Measurements from ENCODE around the gene ACR. TPM values are rescaled to one million over a fixed set of nuclear protein-coding genes. Genes with fewer than 3 reads are reported as not detected.
"Not testable (repeated sequence)": the region's sequence is repeated elsewhere in the genome, so short reads cannot be mapped to it uniquely, and the experiment has no call there.

Gene ACR
- total RNA-seq, 1 donor from 2014 or later: not detected

DNA sequence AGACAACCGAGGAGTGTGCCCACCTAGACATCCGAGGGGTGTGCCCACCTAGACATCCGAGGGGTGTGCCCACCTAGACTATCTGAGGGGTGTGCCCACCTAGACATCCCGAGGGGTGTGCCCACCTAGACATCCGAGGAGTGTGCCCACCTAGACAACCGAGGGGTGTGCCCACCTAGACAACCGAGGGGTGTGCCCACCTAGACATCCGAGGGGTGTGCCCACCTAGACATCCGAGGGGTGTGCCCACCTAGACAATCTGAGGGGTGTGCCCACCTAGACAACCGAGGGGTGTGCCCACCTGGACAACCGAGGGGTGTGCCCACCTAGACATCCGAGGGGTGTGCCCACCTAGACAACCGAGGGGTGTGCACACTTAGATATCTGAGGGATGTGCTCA lies 10.6 kb downstream of the ACR start:
- not testable (repeated sequence) for H3K9me3 Mint-ChIP-seq; H3K79me2 ChIP-seq (ENCODE audit: low read depth); H3K9ac ChIP-seq; H3K36me3 Mint-ChIP-seq; H3K4me1 ChIP-seq; H2AFZ ChIP-seq (replicated peaks); H3K27me3 Mint-ChIP-seq (ENCODE audit: insufficient read depth, low read depth); H3K36me3 ChIP-seq; DNase-seq (ENCODE audit: low spot score); H3K4me1 Mint-ChIP-seq; H3F3A ChIP-seq (ENCODE audit: low read depth); H3K9me3 ChIP-seq (ENCODE audit: low read depth); H3K27ac Mint-ChIP-seq; H3K4me3 Mint-ChIP-seq; H3K4me3 ChIP-seq; H3K4me2 ChIP-seq; H3K27ac ChIP-seq; H4K20me1 ChIP-seq (ENCODE audit: low read depth)
- peaks cover 67% of the 10 kb centered on the region for H3K27me3 ChIP-seq

DNA sequence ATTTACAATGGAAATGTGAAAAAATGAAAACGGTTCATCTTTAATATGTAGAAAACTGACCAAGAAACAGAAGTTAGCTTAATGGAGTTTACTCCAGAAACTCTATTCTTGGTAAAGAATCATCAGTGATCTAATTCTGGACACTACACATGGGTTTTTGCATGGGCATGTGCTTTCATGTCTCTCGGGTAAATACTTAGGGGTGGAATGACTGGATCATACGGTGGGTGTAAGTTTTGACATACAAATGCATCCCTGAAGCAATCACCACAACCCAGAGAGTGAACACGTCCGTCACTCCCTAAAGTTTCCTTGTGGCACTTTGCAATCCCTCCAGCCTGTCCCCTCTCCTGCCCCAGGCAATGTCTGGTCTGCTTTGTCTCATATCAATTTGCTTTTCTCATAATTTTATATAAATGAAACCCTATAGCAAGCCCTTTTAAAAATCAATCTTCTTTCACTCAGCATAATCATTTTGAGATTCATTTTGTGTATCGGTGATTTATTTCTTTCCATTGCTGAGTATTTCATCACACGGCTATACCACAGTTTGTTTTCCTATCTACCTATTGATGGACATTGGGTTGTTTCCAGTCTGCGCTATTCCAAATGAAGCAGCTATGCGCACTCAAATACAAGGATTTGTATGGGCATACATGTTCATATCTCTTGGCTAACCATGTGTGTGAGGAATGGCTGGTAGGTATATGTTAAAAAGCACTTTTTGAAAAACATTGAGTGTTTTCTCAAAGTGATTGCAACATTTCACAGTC lies 11.5 kb downstream of the ACR start:
- not testable (repeated sequence) for H3K4me1 ChIP-seq; H3K4me3 Mint-ChIP-seq; DNase-seq (ENCODE audit: low spot score); H3K4me3 ChIP-seq; H3K27me3 Mint-ChIP-seq (ENCODE audit: insufficient read depth, low read depth); H3K36me3 ChIP-seq; H3K9ac ChIP-seq; H3K79me2 ChIP-seq (ENCODE audit: low read depth); H4K20me1 ChIP-seq (ENCODE audit: low read depth); H3K27ac ChIP-seq; H2AFZ ChIP-seq (replicated peaks); H3K4me2 ChIP-seq; H3K36me3 Mint-ChIP-seq; H3K4me1 Mint-ChIP-seq; H3K9me3 Mint-ChIP-seq; H3K9me3 ChIP-seq (ENCODE audit: low read depth); H3K27ac Mint-ChIP-seq; H3F3A ChIP-seq (ENCODE audit: low read depth)
- peaks cover 72% of the 10 kb centered on the region for H3K27me3 ChIP-seq

DNA sequence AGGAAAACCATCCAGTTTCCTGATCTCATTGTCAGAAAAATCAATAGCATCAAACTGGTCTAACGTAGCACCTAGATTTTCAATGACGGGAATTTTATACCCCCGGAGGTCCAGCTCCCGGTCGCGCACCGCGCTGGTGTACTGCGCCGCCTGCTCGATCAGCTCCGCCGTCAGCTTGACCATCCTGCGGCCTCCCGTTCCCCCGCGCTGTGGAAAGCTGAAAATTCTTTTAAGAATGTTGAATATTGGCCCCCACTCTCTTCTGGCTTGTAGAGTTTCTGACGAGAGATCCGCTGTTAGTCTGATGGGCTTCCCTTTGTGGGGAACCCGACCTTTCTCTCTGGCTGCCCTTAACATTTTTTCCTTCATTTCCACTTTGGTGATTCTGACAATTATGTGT lies 17.2 kb downstream of the ACR start:
- not testable (repeated sequence) for H3K4me2 ChIP-seq; H3K27ac Mint-ChIP-seq; DNase-seq (ENCODE audit: low spot score); H3K27me3 Mint-ChIP-seq (ENCODE audit: insufficient read depth, low read depth); H3K4me3 ChIP-seq; H3F3A ChIP-seq (ENCODE audit: low read depth); H3K79me2 ChIP-seq (ENCODE audit: low read depth); H3K9me3 ChIP-seq (ENCODE audit: low read depth); H4K20me1 ChIP-seq (ENCODE audit: low read depth); H3K4me1 ChIP-seq; H3K36me3 ChIP-seq; H2AFZ ChIP-seq (replicated peaks); H3K9ac ChIP-seq; H3K27ac ChIP-seq; H3K36me3 Mint-ChIP-seq
- H3K4me3 Mint-ChIP-seq: peak overlapping the region; percentile 59
- H3K9me3 Mint-ChIP-seq: peaks cover 20% of the 10 kb centered on the region
- peaks cover 77% of the 10 kb centered on the region for H3K27me3 ChIP-seq
- H3K4me1 Mint-ChIP-seq: peaks cover 13% of the 10 kb centered on the region

DNA sequence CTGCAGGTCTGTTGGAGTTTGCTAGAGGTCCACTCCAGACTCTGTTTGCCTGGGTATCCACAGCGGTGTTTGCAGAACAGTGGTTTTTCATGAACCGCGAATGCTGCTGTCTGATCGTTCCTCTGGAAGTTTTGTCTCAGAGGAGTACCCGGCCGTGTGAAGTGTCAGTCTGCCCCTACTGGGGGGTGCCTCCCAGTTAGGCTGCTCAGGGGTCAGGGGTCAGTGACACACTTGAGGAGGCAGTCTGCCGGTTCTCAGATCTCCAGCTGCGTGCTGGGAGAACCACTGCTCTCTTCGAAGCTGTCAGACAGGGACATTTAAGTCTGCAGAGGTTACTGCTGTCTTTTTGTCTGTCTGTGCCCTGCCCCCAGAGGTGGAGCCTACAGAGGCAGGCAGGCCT lies 18.4 kb downstream of the ACR start:
- not testable (repeated sequence) for H3F3A ChIP-seq (ENCODE audit: low read depth); H3K36me3 Mint-ChIP-seq; H3K27ac ChIP-seq; H3K4me3 ChIP-seq; H3K27ac Mint-ChIP-seq; H3K79me2 ChIP-seq (ENCODE audit: low read depth); H3K27me3 Mint-ChIP-seq (ENCODE audit: insufficient read depth, low read depth); H4K20me1 ChIP-seq (ENCODE audit: low read depth); H3K4me1 ChIP-seq; H3K9ac ChIP-seq; H3K9me3 ChIP-seq (ENCODE audit: low read depth); DNase-seq (ENCODE audit: low spot score); H2AFZ ChIP-seq (replicated peaks); H3K36me3 ChIP-seq
- H3K27me3 ChIP-seq: peaks cover 74% of the 10 kb centered on the region
- peak overlapping the region; percentile 95 for H3K4me3 Mint-ChIP-seq
- peaks cover 20% of the 10 kb centered on the region for H3K9me3 Mint-ChIP-seq
- H3K4me2 ChIP-seq: peak overlapping the region; percentile 70
- H3K4me1 Mint-ChIP-seq: peaks cover 13% of the 10 kb centered on the region

DNA sequence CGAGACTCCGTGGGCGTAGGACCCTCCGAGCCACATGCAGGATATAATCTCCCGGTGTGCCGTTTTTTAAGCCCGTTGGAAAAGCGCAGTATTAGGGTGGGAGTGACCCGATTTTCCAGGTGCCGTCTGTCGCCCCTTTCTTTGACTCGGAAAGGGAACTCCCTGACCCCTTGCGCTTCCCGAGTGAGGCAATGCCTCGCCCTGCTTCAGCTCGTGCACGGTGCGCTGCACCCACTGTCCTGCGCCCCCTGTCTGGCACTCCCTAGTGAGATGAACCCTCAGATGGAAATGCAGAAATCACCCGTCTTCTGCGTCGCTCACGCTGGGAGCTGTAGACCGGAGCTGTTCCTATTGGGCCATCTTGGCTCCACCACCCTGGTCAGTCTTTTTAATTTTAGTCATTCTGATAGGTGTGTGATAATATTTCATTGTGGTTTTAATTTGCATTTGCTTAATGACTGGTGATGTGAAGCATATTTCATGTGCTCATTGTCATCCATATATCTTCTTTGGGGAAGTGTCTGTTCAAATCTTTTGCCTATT lies 19.0 kb downstream of the ACR start:
- DNase-seq (ENCODE audit: low spot score): peak; percentile 11
- H3K4me1 ChIP-seq; H4K20me1 ChIP-seq (ENCODE audit: low read depth); H3K36me3 Mint-ChIP-seq; H3K36me3 ChIP-seq; H3K9me3 ChIP-seq (ENCODE audit: low read depth); H3K27ac ChIP-seq; H3K27me3 Mint-ChIP-seq (ENCODE audit: insufficient read depth, low read depth); H3F3A ChIP-seq (ENCODE audit: low read depth); H3K79me2 ChIP-seq (ENCODE audit: low read depth): not testable (repeated sequence)
- H3K4me3 ChIP-seq: peak overlapping the region; percentile 76
- Mint-ChIP-seq H3K27ac (peak overlapping the region; percentile 97), H3K4me3 (peak overlapping the region; percentile 95), H3K4me1 (peaks cover 13% of the 10 kb centered on the region), H3K9me3 (peaks cover 20% of the 10 kb centered on the region)
- peak overlapping the region; percentile 55 for H3K9ac ChIP-seq
- peaks cover 68% of the 10 kb centered on the region for H3K27me3 ChIP-seq
- peak; percentile 38 for TF ChIP-seq CTCF (IDR thresholded peaks at IDR 0.05)
- peak overlapping the region; percentile 93 for H3K4me2 ChIP-seq
- peak overlapping the region; percentile 100 for H2AFZ ChIP-seq (replicated peaks)

DNA sequence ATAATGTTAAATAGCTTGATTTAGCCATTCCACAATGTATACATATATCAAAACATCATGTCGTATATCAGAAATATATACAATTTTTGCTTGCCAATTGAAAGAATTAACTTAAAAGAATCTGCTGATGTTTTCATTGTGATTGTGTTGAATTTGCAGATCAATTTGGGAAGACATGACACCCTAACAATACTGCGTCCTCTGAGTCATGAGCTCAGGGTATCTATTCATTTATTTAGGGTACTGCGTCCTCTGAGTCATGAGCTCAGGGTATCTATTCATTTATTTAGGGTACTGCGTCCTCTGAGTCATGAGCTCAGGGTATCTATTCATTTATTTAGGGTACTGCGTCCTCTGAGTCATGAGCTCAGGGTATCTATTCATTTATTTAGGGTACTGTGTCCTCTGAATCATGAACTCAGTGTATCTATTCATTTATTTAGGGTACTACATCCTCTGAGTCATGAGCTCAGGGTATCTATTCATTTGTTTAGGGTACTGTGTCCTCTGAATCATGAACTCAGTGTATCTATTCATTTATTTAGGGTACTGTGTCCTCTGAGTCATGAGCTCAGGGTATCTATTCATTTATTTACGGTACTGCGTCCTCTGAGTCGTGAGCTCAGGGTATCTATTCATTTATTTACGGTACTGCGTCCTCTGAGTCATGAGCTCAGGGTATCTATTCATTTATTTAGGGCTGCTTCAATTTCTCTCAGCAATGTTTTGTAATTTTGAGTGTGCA lies 21.8 kb downstream of the ACR start:
- H3K9me3 Mint-ChIP-seq; H3K27ac ChIP-seq; H3K27me3 Mint-ChIP-seq (ENCODE audit: insufficient read depth, low read depth); H3K4me1 ChIP-seq; H3K79me2 ChIP-seq (ENCODE audit: low read depth); H3K4me3 Mint-ChIP-seq; H3K9me3 ChIP-seq (ENCODE audit: low read depth); H3K9ac ChIP-seq; H3K36me3 Mint-ChIP-seq; H3F3A ChIP-seq (ENCODE audit: low read depth); DNase-seq (ENCODE audit: low spot score); H3K27ac Mint-ChIP-seq; H3K4me2 ChIP-seq; H3K36me3 ChIP-seq; H4K20me1 ChIP-seq (ENCODE audit: low read depth); H3K4me3 ChIP-seq; H2AFZ ChIP-seq (replicated peaks): not testable (repeated sequence)
- peaks cover 47% of the 10 kb centered on the region for H3K27me3 ChIP-seq
- H3K4me1 Mint-ChIP-seq: peaks cover 13% of the 10 kb centered on the region

DNA sequence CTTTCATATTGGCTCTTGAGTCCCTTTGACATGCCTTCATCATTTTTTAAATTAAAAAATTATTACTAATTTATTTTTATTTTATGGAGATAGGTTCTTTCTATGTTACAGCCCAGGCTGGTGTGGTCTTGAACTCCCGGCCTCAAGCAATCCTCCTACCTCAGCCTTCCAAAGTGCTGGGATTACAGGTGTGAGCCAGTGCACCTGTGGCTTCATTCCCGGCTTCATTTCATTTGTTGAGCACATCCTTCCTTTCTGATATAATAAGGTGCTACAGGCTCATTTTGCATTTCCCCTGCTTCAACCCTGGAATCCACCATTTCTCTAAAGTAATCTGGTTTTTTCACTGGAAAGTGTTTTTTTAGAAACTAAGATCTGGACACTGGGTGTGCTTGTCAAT lies 23.8 kb downstream of the ACR start:
- DNase-seq (ENCODE audit: low spot score); H3K4me2 ChIP-seq; H4K20me1 ChIP-seq (ENCODE audit: low read depth); H3F3A ChIP-seq (ENCODE audit: low read depth); H3K9me3 Mint-ChIP-seq; H3K9ac ChIP-seq; H3K4me3 ChIP-seq; H3K4me3 Mint-ChIP-seq; H3K79me2 ChIP-seq (ENCODE audit: low read depth); H3K27ac Mint-ChIP-seq; H3K36me3 ChIP-seq; H2AFZ ChIP-seq (replicated peaks); H3K27me3 Mint-ChIP-seq (ENCODE audit: insufficient read depth, low read depth); H3K4me1 ChIP-seq; H3K9me3 ChIP-seq (ENCODE audit: low read depth); H3K27ac ChIP-seq; H3K36me3 Mint-ChIP-seq: not testable (repeated sequence)
- peaks cover 10% of the 10 kb centered on the region for H3K4me1 Mint-ChIP-seq
- peaks cover 33% of the 10 kb centered on the region for H3K27me3 ChIP-seq
